IMR-90 (cell line): ENCODE results near the gene UPK1B. TPM values are rescaled to one million over a fixed set of nuclear protein-coding genes. Genes with fewer than 3 reads are reported as not detected.

Experiments
- ATAC-seq: fragments of 200-7000 bp; cut with Tn5 transposase; 2 replicates; pipeline ENCODE4 v1.9.1; 2020; ENCODE audit warnings: low read depth, mild to moderate bottlenecking, moderate library complexity
- BruUV-seq: library from RNA; stranded (reverse); fragments of 400-500 nt; replicated peaks from 2 replicates; lab custom pipeline; 2021; lab: Mats Ljungman, UMichigan
- CTCF ChIA-PET: fragments of 300-600 bp; formaldehyde crosslinking; extraction: SDS; loops from one replicate; lab custom pipeline; 2021; ENCODE audit warnings: antibody characterized with exemption; lab: Yijun Ruan, JAX
- POLR2A ChIA-PET: fragments of 300-600 bp; sonication (Branson Sonifier 250); formaldehyde crosslinking; loops from one replicate; lab custom pipeline; 2022; ENCODE audit warnings: antibody characterized with exemption; ENCODE audit not compliant: unreplicated experiment; lab: Charles Lee
- DNase-seq: peaks from one replicate; pipeline ENCODE4 v3.0.0; 2013
- H2AFZ ChIP-seq: replicated peaks from 2 replicates; pipeline ENCODE3; 2013; ENCODE audit warnings: low read length, mild to moderate bottlenecking; ENCODE audit not compliant: poor library complexity
- H2AK5ac ChIP-seq: 2 replicates; pipeline ENCODE4 v1.6.1; 2013; ENCODE audit warnings: low read depth, low read length, inconsistent platforms
- H2AK9ac ChIP-seq: replicated peaks from 2 replicates; pipeline ENCODE3; 2013; ENCODE audit warnings: mild to moderate bottlenecking, low read depth, low read length, moderate library complexity; ENCODE audit not compliant: poor library complexity
- H2BK120ac ChIP-seq: 2 replicates; pipeline ENCODE4 v1.6.1; 2013; ENCODE audit warnings: low read depth, low read length, inconsistent platforms
- H2BK15ac ChIP-seq: 3 replicates; pipeline ENCODE4 v1.6.1; 2013; ENCODE audit warnings: low read depth, low read length, inconsistent platforms
- H2BK20ac ChIP-seq: 2 replicates; pipeline ENCODE4 v1.6.1; 2013; ENCODE audit warnings: low read depth, mild to moderate bottlenecking, inconsistent platforms, low read length, moderate library complexity
- H2BK5ac ChIP-seq: 2 replicates; pipeline ENCODE4 v1.6.1; 2013; ENCODE audit warnings: mild to moderate bottlenecking, low read depth, low read length, inconsistent platforms; ENCODE audit not compliant: poor library complexity, severe bottlenecking
- H3K14ac ChIP-seq: replicated peaks from 2 replicates; pipeline ENCODE4 v1.6.1; 2013; ENCODE audit warnings: low read depth, low read length, inconsistent platforms
- H3K18ac ChIP-seq: 2 replicates; pipeline ENCODE4 v1.6.1; 2013; ENCODE audit warnings: low read depth, low read length, control low read depth
- H3K23ac ChIP-seq: 2 replicates; pipeline ENCODE4 v1.6.1; 2013; ENCODE audit warnings: low read depth, low read length, inconsistent platforms
- H3K27ac ChIP-seq: 2 replicates; pipeline ENCODE4 v1.5.1; 2013; ENCODE audit warnings: mild to moderate bottlenecking, control low read depth, low read length; ENCODE audit not compliant: insufficient read depth
- H3K27me3 ChIP-seq: 2 replicates; pipeline ENCODE4 v1.6.1; 2013; ENCODE audit warnings: low read length; ENCODE audit not compliant: control insufficient read depth, insufficient read depth
- H3K36me3 ChIP-seq: 2 replicates; pipeline ENCODE4 v1.6.1; 2013; ENCODE audit warnings: low read length, mixed read lengths; ENCODE audit not compliant: control insufficient read depth, insufficient read depth
- H3K4ac ChIP-seq: 2 replicates; pipeline ENCODE4 v1.6.1; 2013; ENCODE audit warnings: low read depth, low read length, inconsistent platforms
- H3K4me1 ChIP-seq: 2 replicates; pipeline ENCODE4 v1.6.1; 2013; ENCODE audit warnings: low read length, mixed read lengths; ENCODE audit not compliant: control insufficient read depth, insufficient read depth
- H3K4me2 ChIP-seq: 2 replicates; pipeline ENCODE4 v1.6.1; 2013; ENCODE audit warnings: low read depth, mild to moderate bottlenecking, control low read depth, low read length, moderate library complexity
- H3K4me3 ChIP-seq: 2 replicates; pipeline ENCODE4 v1.5.1; 2013; ENCODE audit warnings: low read depth, mild to moderate bottlenecking, control low read depth, low read length, moderate library complexity; ENCODE audit not compliant: insufficient read depth
- H3K56ac ChIP-seq: 2 replicates; pipeline ENCODE4 v1.6.1; 2013; ENCODE audit warnings: low read length, inconsistent platforms; ENCODE audit not compliant: insufficient read depth; ENCODE audit errors: extremely low read depth
- H3K79me1 ChIP-seq, 2 experiments: 2 replicates each; pipeline ENCODE4 v1.6.1; 2013; ENCODE audit warnings: low read length in 2 of 2, inconsistent platforms in 1 of 2, low read depth in 1 of 2
- H3K9ac ChIP-seq: 2 replicates; pipeline ENCODE4 v1.6.1; 2013; ENCODE audit warnings: low read depth, low read length, control low read depth
- H3K9me1 ChIP-seq: 2 replicates; pipeline ENCODE4 v1.6.1; 2013; ENCODE audit warnings: low read length, inconsistent platforms; ENCODE audit not compliant: insufficient read depth
- H3K9me3 ChIP-seq: 2 replicates; pipeline ENCODE4 v1.6.1; 2013; ENCODE audit warnings: low read length; ENCODE audit not compliant: control insufficient read depth, insufficient read depth
- H4K20me1 ChIP-seq: 2 replicates; pipeline ENCODE4 v1.6.1; 2013; ENCODE audit warnings: low read length, inconsistent platforms; ENCODE audit not compliant: insufficient read depth
- H4K5ac ChIP-seq: 2 replicates; pipeline ENCODE4 v1.6.1; 2013; ENCODE audit warnings: mild to moderate bottlenecking, low read depth, low read length, control low read depth
- H4K8ac ChIP-seq, 2 experiments: 2 replicates each; pipeline ENCODE4 v1.6.1; 2013; ENCODE audit warnings: low read depth in 2 of 2, low read length in 2 of 2, control low read depth in 1 of 2, inconsistent platforms in 1 of 2
- H4K91ac ChIP-seq: 2 replicates; pipeline ENCODE4 v1.6.1; 2013; ENCODE audit warnings: low read depth, low read length, inconsistent platforms; ENCODE audit not compliant: insufficient read depth
- CEBPB ChIP-seq: IDR thresholded peaks from 2 replicates; pipeline ENCODE4 v1.6.1; 2012; ENCODE audit warnings: low read depth, low read length, improper control_type of control experiment
- CTCF ChIP-seq: conservative IDR thresholded peaks from 2 replicates; pipeline ENCODE4 v1.5.1; 2012; ENCODE audit warnings: mild to moderate bottlenecking, low read depth, low read length, improper control_type of control experiment
- FOS ChIP-seq: fragments of 150-350 bp; IDR thresholded peaks from 2 replicates; pipeline ENCODE4 v1.6.1; 2016; ENCODE audit warnings: low read depth, low read length
- MAFK ChIP-seq: IDR thresholded peaks from 2 replicates; pipeline ENCODE4 v1.6.1; 2012; ENCODE audit warnings: low read depth, low read length, improper control_type of control experiment
- NFE2L2 ChIP-seq: fragments of 150-350 bp; IDR thresholded peaks from 2 replicates; pipeline ENCODE4 v1.6.1; 2016; ENCODE audit warnings: low read depth, mild to moderate bottlenecking, low read length
- POLR2A ChIP-seq: IDR thresholded peaks from 2 replicates; pipeline ENCODE4 v1.6.1; 2012; ENCODE audit warnings: mild to moderate bottlenecking, low read depth, low read length
- RFX5 ChIP-seq: IDR thresholded peaks from 2 replicates; pipeline ENCODE4 v1.8.0; 2012; ENCODE audit warnings: low read depth, mild to moderate bottlenecking, low read length, moderate library complexity
- WGBS, 2 experiments: methylation state at CpG; one replicate each; pipeline versions ENCODE4 v1.1.5 to v1.1.7; 2013; ENCODE audit warnings: missing lambda C conversion rate in 2 of 2; ENCODE audit not compliant: insufficient read length in 1 of 2; ENCODE audit errors: extremely low coverage in 2 of 2; 5-methylcytosine and 5-hydroxymethylcytosine counted together
- dilution Hi-C: fragments of 300-500 bp; cut with HindIII; formaldehyde crosslinking; loops from one replicate; pipeline ENCODE4 v1.14.3; 2018; ENCODE audit warnings: low sequenced_read_pairs; ENCODE audit not compliant: unreplicated experiment
- in situ Hi-C: fragments of 300-500 bp; cut with MboI; formaldehyde crosslinking; loops from 3 replicates; pipeline ENCODE4 v1.14.3; 2019; ENCODE audit warnings: low sequenced_read_pairs, inconsistent platforms, mixed read lengths
- intact Hi-C: fragments of 100-400 bp; cut with micrococcal nuclease; formaldehyde crosslinking; loops from 2 replicates; pipeline ENCODE4 v1.10.0; 2022
- polyA plus RNA-seq, 3 experiments: library from polyadenylated mRNA; depleted of rRNA; stranded (reverse); fragments of >200 nt; gene quantifications; 2 replicates each; pipeline ENCODE4 v1.2.3, GENCODE V29; 2012; ENCODE audit warnings: low replicate concordance in 1 of 3
- total RNA-seq: library from RNA; depleted of rRNA; stranded (reverse); fragments of >200 nt; gene quantifications from 2 replicates; pipeline ENCODE4 v1.2.3, GENCODE V29; 2012

Gene UPK1B
- total and polyA plus RNA-seq, 2 of the 4 experiments (the other 2 are of a cell fraction) = 0.36 to 0.55 TPM

DNA sequence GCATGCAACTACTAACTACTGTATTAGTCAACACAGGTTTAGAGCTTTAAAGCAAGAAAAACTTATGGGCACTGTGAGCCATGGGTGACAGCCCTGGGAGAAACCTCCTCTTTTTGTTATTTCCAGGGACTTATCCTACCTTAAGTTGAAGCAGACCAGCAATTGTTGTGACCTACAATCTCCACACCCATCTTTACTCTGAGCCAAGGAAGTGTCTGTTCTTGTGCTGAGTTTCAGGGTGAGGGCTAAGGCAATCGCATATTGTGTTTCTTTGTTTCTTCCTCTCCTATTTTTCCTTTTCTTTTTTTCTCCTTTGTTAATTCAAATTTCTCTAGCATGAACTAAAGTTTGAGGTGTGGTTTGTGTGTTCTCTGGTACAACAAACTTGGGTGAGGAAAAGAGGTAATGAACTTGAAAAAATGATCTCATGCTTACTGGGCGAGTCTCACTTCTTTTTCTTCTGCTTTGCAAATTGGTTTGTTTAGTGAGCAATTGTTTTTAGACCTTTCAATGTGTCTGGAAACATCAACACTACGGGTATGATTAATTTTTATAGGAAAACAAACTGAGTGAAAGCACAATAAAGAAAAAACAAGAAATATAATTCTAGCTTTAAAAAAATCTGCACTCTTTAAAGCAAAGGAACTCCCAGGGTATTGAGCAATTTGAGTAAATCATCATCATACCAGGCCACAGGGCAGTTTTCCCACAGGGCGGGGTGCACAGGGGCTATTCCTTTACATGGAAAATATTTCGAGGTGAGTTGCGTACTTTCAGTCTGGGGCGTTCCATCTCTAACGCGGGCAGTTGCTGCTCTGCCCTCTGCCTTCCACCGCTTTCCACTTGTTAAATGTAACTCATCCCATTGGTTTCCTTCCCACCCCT, 2.7 kb downstream of the UPK1B start:
- Histone ChIP-seq H3K18ac (peak overlapping the region; percentile 92; the same call in 1 of the 2 replicates), H3K56ac (no peak overlapping the region), H3K27me3 (no peaks in the 10 kb centered on the region), H3K79me1 (no peaks in the 10 kb centered on the region), H2BK120ac (peak overlapping the region; percentile 80), H3K23ac (0 out of 2 replicates have a peak overlapping the region, but pooled peaks have one; percentile 76), H3K4ac (no peak overlapping the region; the same call in 1 of the 2 replicates), H2AFZ (no peak overlapping the region), H2AK5ac (peak overlapping the region; percentile 7; the same call in 1 of the 2 replicates), H3K27ac (no peak overlapping the region), H3K9me1 (0 out of 2 replicates have a peak, but pooled peaks cover under 1% of the 10 kb centered on the region), H2AK9ac (no peak overlapping the region), H4K5ac (peak overlapping the region; percentile 86; the same call in 1 of the 2 replicates), H3K14ac (peak overlapping the region; percentile 51; the same call in 1 of the 2 replicates), H4K91ac (peak overlapping the region; percentile 49), H3K4me3 (no peak overlapping the region), H2BK20ac (peak overlapping the region; percentile 58; the same call in 1 of the 2 replicates), H3K9me3 (no peaks in the 10 kb centered on the region), H4K8ac (peak overlapping the region; percentile 14 to 55; a peak in 2 of 4 replicates), H3K36me3 (no peaks in the 10 kb centered on the region), H3K4me2 (no peak overlapping the region), H3K9ac (no peak overlapping the region; the same call in 1 of the 2 replicates), H3K4me1 (peaks cover 5% of the 10 kb centered on the region; the same call in 1 of the 2 replicates), H2BK5ac (peak overlapping the region; percentile 50), H2BK15ac (peak overlapping the region; percentile 77; the same call in 1 of the 3 replicates), H4K20me1 (no peaks in the 10 kb centered on the region)
- in situ Hi-C loops (no loop called here), intact Hi-C loops (no loop called here), dilution Hi-C loops (no loop called here)
- ATAC-seq (peak; percentile 53), DNase-seq (peak; percentile 25)
- 93% methylated on average over 3 of the region's 10 CpGs; no CpG with 5 or more reads in 1 of the 2 experiments for WGBS, 2 experiments
- TF ChIP-seq NFE2L2 = no peak
- no peak for TF ChIP-seq MAFK
- no peak for TF ChIP-seq RFX5
- TF ChIP-seq FOS = no peak
- peak; percentile 79 for TF ChIP-seq CEBPB
- TF ChIP-seq CTCF = no peak
- TF ChIP-seq POLR2A = no peak
- ChIA-PET CTCF (interaction anchor here (0.9 kb wide), 1 partner anchor 65 kb away, joined by 3 read pairs; no protein-coding TSS in a partner anchor), POLR2A (no interaction called here)
- no TSS peak for BruUV-seq
